Measurements from ENCODE around the gene DKC1. TPM values are rescaled to one million over a fixed set of nuclear protein-coding genes. Genes with fewer than 3 reads are reported as not detected.

The DKC1 gene
- total and polyA plus RNA-seq, 2 donors (not counting 3 experiments of a cell fraction or from before 2014, with no cell fraction given): 28.6 to 69.1 TPM

DNA sequence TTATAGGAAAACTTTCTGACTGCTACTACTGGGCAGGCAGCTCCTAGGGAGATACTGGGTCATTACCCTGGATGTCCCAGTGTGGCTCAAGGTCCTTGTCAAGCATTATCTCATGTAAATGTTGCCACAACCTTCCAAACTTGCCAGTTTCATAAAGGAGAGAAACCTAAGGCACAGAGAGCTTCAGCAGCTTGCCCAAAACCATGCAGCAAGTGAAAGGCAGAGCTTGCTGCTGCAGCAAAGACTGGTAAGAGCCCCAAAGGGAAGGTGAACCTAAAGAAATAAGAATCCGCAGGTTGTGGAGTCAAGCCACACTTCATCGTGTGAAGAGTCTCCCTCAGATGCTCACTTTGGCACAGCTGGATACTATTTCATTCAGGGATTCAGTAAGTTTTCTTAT is 40.3 kb downstream of the DKC1 start:
- no peak for TF ChIP-seq MYC (IDR thresholded peaks at IDR 0.05; ENCODE audit: low read depth, low read length)
- TF ChIP-seq FOS (IDR thresholded peaks at IDR 0.05; ENCODE audit: borderline replicate concordance, insufficient read depth, low read length): no peak
- no peak for TF ChIP-seq POLR2AphosphoS5 (IDR thresholded peaks at IDR 0.05; ENCODE audit: insufficient read depth, low read depth, low read length)
- TF ChIP-seq, protein P1, sequence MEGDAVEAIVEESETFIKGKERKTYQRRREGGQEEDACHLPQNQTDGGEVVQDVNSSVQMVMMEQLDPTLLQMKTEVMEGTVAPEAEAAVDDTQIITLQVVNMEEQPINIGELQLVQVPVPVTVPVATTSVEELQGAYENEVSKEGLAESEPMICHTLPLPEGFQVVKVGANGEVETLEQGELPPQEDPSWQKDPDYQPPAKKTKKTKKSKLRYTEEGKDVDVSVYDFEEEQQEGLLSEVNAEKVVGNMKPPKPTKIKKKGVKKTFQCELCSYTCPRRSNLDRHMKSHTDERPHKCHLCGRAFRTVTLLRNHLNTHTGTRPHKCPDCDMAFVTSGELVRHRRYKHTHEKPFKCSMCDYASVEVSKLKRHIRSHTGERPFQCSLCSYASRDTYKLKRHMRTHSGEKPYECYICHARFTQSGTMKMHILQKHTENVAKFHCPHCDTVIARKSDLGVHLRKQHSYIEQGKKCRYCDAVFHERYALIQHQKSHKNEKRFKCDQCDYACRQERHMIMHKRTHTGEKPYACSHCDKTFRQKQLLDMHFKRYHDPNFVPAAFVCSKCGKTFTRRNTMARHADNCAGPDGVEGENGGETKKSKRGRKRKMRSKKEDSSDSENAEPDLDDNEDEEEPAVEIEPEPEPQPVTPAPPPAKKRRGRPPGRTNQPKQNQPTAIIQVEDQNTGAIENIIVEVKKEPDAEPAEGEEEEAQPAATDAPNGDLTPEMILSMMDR (IDR thresholded peaks at IDR 0.05; ENCODE audit: extremely low read depth in 1 of 2, insufficient read depth in 1 of 2, low read depth in 1 of 2, low read length in 2 of 2): no peak
- TF ChIP-seq JUN (IDR thresholded peaks at IDR 0.05; ENCODE audit: borderline replicate concordance, insufficient read depth, insufficient read length, low read depth): no peak
- TF ChIP-seq EZH2 (IDR thresholded peaks at IDR 0.05; ENCODE audit: borderline replicate concordance, low read depth, low read length, severe bottlenecking): no peak
- no peak for TF ChIP-seq POLR2A (IDR thresholded peaks at IDR 0.05; ENCODE audit: low read depth, low read length)
- TF ChIP-seq GATA2 (IDR thresholded peaks at IDR 0.05; ENCODE audit: insufficient read depth, insufficient read length, low read depth, low read length): no peak
- intact Hi-C loops (cut with micrococcal nuclease): no loop called here
- no peak overlapping the region for H3K27ac ChIP-seq (ENCODE audit: insufficient read depth, low read depth, low read length)
- H3K4me3 ChIP-seq (replicated peaks in 1 of 3; ENCODE audit: insufficient read depth in 1 of 3, low read depth in 1 of 3, low read length in 3 of 3): no peak overlapping the region
- CTCF ChIA-PET: interaction anchor here (0.9 to 1.2 kb wide), 2 partner anchors 15 to 54 kb away, joined by 3 to 7 read pairs; no protein-coding TSS in a partner anchor
- POLR2A ChIA-PET: no interaction called here
- no peaks in the 10 kb centered on the region for H4K20me1 ChIP-seq (replicated peaks; ENCODE audit: control insufficient read depth, extremely low read depth, insufficient read depth, low read length)
- DNase-seq (ENCODE audit: low read depth, low spot score): no peak
- H3K79me2 ChIP-seq (ENCODE audit: control insufficient read depth, insufficient read depth, low read length): peaks cover 2% of the 10 kb centered on the region
- dilution Hi-C loops (cut with MboI; ENCODE audit: extremely low pct_ligation_motif_present, low sequenced_read_pairs): no loop called here
- no peak overlapping the region for H3K9ac ChIP-seq (replicated peaks; ENCODE audit: extremely low read depth, insufficient read depth, low read length)
- no peaks in the 10 kb centered on the region for H3K36me3 ChIP-seq (ENCODE audit: control insufficient read depth in 2 of 2, extremely low read depth in 1 of 2, insufficient read depth in 2 of 2, low read length in 2 of 2)
- H3K4me2 ChIP-seq (ENCODE audit: insufficient read depth, low read length): no peak overlapping the region
- H2AFZ ChIP-seq (ENCODE audit: low read depth, low read length): no peak overlapping the region
- H3K4me1 ChIP-seq (ENCODE audit: control insufficient read depth, extremely low read depth, insufficient read depth, low read length): peaks cover 41% of the 10 kb centered on the region
- no peaks in the 10 kb centered on the region for H3K27me3 ChIP-seq (ENCODE audit: control insufficient read depth in 2 of 2, insufficient read depth in 2 of 2, low read length in 2 of 2)
- H3K9me3 ChIP-seq (replicated peaks; ENCODE audit: control insufficient read depth, insufficient read depth, low read length): no peaks in the 10 kb centered on the region
- no peaks in the 10 kb centered on the region for H3K9me1 ChIP-seq (replicated peaks; ENCODE audit: control insufficient read depth, extremely low read depth, insufficient read depth, low read length)
- no peak for FAIRE-seq
- no TSS peak for BruUV-seq (replicated peaks)

Measured in endothelial cell of umbilical vein (primary cell).